ENCODE data around the gene DMGDH. TPM values are rescaled to one million over a fixed set of nuclear protein-coding genes. Genes with fewer than 3 reads are reported as not detected.

DMGDH gene
- not detected for total RNA-seq

- CTCF ChIA-PET = no interaction called here
- no peaks in the 10 kb centered on the region for H3K36me3 Mint-ChIP-seq (ENCODE audit: low read depth)
- no peak within 1 kb of the TSS for H3K27ac Mint-ChIP-seq
- H3K27me3 Mint-ChIP-seq = peaks cover 46% of the 10 kb centered on the region
- H3K4me1 Mint-ChIP-seq = peaks cover 3% of the 10 kb centered on the region
- POLR2A ChIA-PET = no interaction called here
- H3K9me3 Mint-ChIP-seq = peaks cover 2% of the 10 kb centered on the region
- no peak for DNase-seq
- no peak within 1 kb of the TSS for H3K4me3 Mint-ChIP-seq
These were observed at the start of gene DMGDH, which contains the start of gene BHMT2 for GRCh38 chr5:79069488-79070349. TSS of gene DMGDH (minus strand) at chr5:79069674. CDS start at chr5:79069620, 54 bp downstream. TSS of gene BHMT2 (plus strand) at chr5:79069767. CDS start at chr5:79069783, 16 bp downstream.

GRCh38 chr5:79112703-79113058 lies 43.2 kb upstream of the DMGDH start:
- H3K27ac Mint-ChIP-seq = no peak overlapping the region
- CTCF ChIA-PET = no interaction called here
- DNase-seq = no peak
- POLR2A ChIA-PET = no interaction called here
- no peaks in the 10 kb centered on the region for H3K4me1 Mint-ChIP-seq
- peaks cover 2% of the 10 kb centered on the region for H3K36me3 Mint-ChIP-seq (ENCODE audit: low read depth)
- peaks cover 62% of the 10 kb centered on the region for H3K27me3 Mint-ChIP-seq
- H3K4me3 Mint-ChIP-seq = no peak overlapping the region
- H3K9me3 Mint-ChIP-seq = no peaks in the 10 kb centered on the region

GRCh38 chr5:79111960-79112702 lies 42.7 kb upstream of the DMGDH start:
- ChIA-PET POLR2A (no interaction called here), CTCF (no interaction called here)
- Mint-ChIP-seq H3K27me3 (peaks cover 63% of the 10 kb centered on the region), H3K27ac (no peak overlapping the region), H3K9me3 (no peaks in the 10 kb centered on the region), H3K4me3 (no peak overlapping the region), H3K4me1 (no peaks in the 10 kb centered on the region), H3K36me3 (ENCODE audit: low read depth) (peaks cover 2% of the 10 kb centered on the region)
- DNase-seq = no peak

GRCh38 chr5:79111387-79111959 lies 42.0 kb upstream of the DMGDH start, which contains the start of gene BHMT:
TSS of gene BHMT (plus strand) at chr5:79111809. CDS start at chr5:79111886, 77 bp downstream.
- Mint-ChIP-seq H3K4me1 (no peaks in the 10 kb centered on the region), H3K9me3 (no peaks in the 10 kb centered on the region), H3K27ac (no peak within 1 kb of the TSS), H3K36me3 (ENCODE audit: low read depth) (peaks cover 2% of the 10 kb centered on the region), H3K4me3 (no peak within 1 kb of the TSS), H3K27me3 (peaks cover 68% of the 10 kb centered on the region)
- ChIA-PET CTCF (no interaction called here), POLR2A (no interaction called here)
- DNase-seq = no peak

- CTCF ChIA-PET = no interaction called here
- no peaks in the 10 kb centered on the region for H3K9me3 Mint-ChIP-seq
- H3K36me3 Mint-ChIP-seq (ENCODE audit: low read depth) = peaks cover 2% of the 10 kb centered on the region
- no peak overlapping the region for H3K4me3 Mint-ChIP-seq
- no peak overlapping the region for H3K27ac Mint-ChIP-seq
- H3K27me3 Mint-ChIP-seq = peaks cover 64% of the 10 kb centered on the region
- POLR2A ChIA-PET = no interaction called here
- no peaks in the 10 kb centered on the region for H3K4me1 Mint-ChIP-seq
- peak; percentile 8 for DNase-seq
These were observed 40.3 kb upstream of the DMGDH start for GRCh38 chr5:79109527-79110492.

- Mint-ChIP-seq H3K27ac (no peak overlapping the region), H3K9me3 (no peaks in the 10 kb centered on the region), H3K4me3 (no peak overlapping the region), H3K36me3 (ENCODE audit: low read depth) (peaks cover 2% of the 10 kb centered on the region), H3K27me3 (peaks cover 58% of the 10 kb centered on the region), H3K4me1 (no peaks in the 10 kb centered on the region)
- DNase-seq = no peak
- CTCF ChIA-PET = no interaction called here
- POLR2A ChIA-PET = interaction anchor here (0.7 kb wide), 1 partner anchor 55 kb away, joined by 3 read pairs; no protein-coding TSS in a partner anchor
These were observed 39.3 kb upstream of the DMGDH start for GRCh38 chr5:79108792-79109191.

- Mint-ChIP-seq H3K36me3 (ENCODE audit: low read depth) (peaks cover 2% of the 10 kb centered on the region), H3K9me3 (no peaks in the 10 kb centered on the region), H3K4me3 (no peak overlapping the region), H3K27ac (no peak overlapping the region), H3K4me1 (no peaks in the 10 kb centered on the region), H3K27me3 (peaks cover 53% of the 10 kb centered on the region)
- CTCF ChIA-PET = no interaction called here
- POLR2A ChIA-PET = no interaction called here
- DNase-seq = no peak
These were observed 38.6 kb upstream of the DMGDH start for GRCh38 chr5:79108086-79108485.

GRCh38 chr5:79107020-79107796 lies 37.7 kb upstream of the DMGDH start:
- Mint-ChIP-seq H3K4me3 (no peak overlapping the region), H3K27me3 (peaks cover 47% of the 10 kb centered on the region), H3K36me3 (ENCODE audit: low read depth) (no peaks in the 10 kb centered on the region), H3K9me3 (no peaks in the 10 kb centered on the region), H3K4me1 (no peaks in the 10 kb centered on the region), H3K27ac (no peak overlapping the region)
- DNase-seq = no peak
- ChIA-PET POLR2A (no interaction called here), CTCF (interaction anchor here (0.6 kb wide), 1 partner anchor 318 kb away, joined by 4 read pairs; no protein-coding TSS in a partner anchor)

GRCh38 chr5:79105868-79106267 lies 36.4 kb upstream of the DMGDH start:
- H3K27me3 Mint-ChIP-seq = peaks cover 35% of the 10 kb centered on the region
- DNase-seq = no peak

GRCh38 chr5:79093762-79094161 lies 24.3 kb upstream of the DMGDH start:
- peaks cover 4% of the 10 kb centered on the region for H3K9me3 Mint-ChIP-seq
- peaks cover 4% of the 10 kb centered on the region for H3K27me3 Mint-ChIP-seq
- no peak overlapping the region for H3K4me3 Mint-ChIP-seq
- H3K36me3 Mint-ChIP-seq (ENCODE audit: low read depth) = no peaks in the 10 kb centered on the region
- POLR2A ChIA-PET = no interaction called here
- H3K27ac Mint-ChIP-seq = no peak overlapping the region
- no peaks in the 10 kb centered on the region for H3K4me1 Mint-ChIP-seq
- CTCF ChIA-PET = interaction anchor here (1.0 kb wide), 1 partner anchor 27 kb away, joined by 3 read pairs; no protein-coding TSS in a partner anchor
- DNase-seq = no peak

More at GRCh38 chr5:79105868-79106267, 36.4 kb upstream of the DMGDH start:
- H3K9me3 Mint-ChIP-seq = no peaks in the 10 kb centered on the region
- POLR2A ChIA-PET = no interaction called here
- no peak overlapping the region for H3K27ac Mint-ChIP-seq
- H3K36me3 Mint-ChIP-seq (ENCODE audit: low read depth) = no peaks in the 10 kb centered on the region
- H3K4me1 Mint-ChIP-seq = no peaks in the 10 kb centered on the region
- CTCF ChIA-PET = interaction anchor here (0.6 to 1.4 kb wide), 2 partner anchors 27 to 97 kb away, joined by 3 to 4 read pairs; no protein-coding TSS in a partner anchor
- no peak overlapping the region for H3K4me3 Mint-ChIP-seq

GRCh38 chr5:79091064-79091463 lies 21.6 kb upstream of the DMGDH start:
- CTCF ChIA-PET = no interaction called here

GRCh38 chr5:79088507-79088906 lies 19.0 kb upstream of the DMGDH start:
- no peaks in the 10 kb centered on the region for H3K4me1 Mint-ChIP-seq
- no peaks in the 10 kb centered on the region for H3K36me3 Mint-ChIP-seq (ENCODE audit: low read depth)
- no peaks in the 10 kb centered on the region for H3K27me3 Mint-ChIP-seq
- CTCF ChIA-PET = no interaction called here
- no peak overlapping the region for H3K27ac Mint-ChIP-seq
- DNase-seq = no peak
- no peak overlapping the region for H3K4me3 Mint-ChIP-seq
- H3K9me3 Mint-ChIP-seq = no peaks in the 10 kb centered on the region
- POLR2A ChIA-PET = no interaction called here

More at GRCh38 chr5:79091064-79091463, 21.6 kb upstream of the DMGDH start:
- Mint-ChIP-seq H3K27ac (no peak overlapping the region), H3K4me1 (no peaks in the 10 kb centered on the region), H3K4me3 (no peak overlapping the region), H3K36me3 (ENCODE audit: low read depth) (no peaks in the 10 kb centered on the region), H3K9me3 (peaks cover 4% of the 10 kb centered on the region), H3K27me3 (peaks cover 4% of the 10 kb centered on the region)
- POLR2A ChIA-PET = no interaction called here
- DNase-seq = no peak

Measured in activated CD4-positive, alpha-beta T cell treated with anti-CD3 and anti-CD28 coated beads, Interleukin-2, amount 10 ng/mL, durations not matched to agents 7 days and 5 days (primary cell).